ENCODE measurements around the gene PM20D1. TPM values are rescaled to one million over a fixed set of nuclear protein-coding genes. Genes with fewer than 3 reads are reported as not detected.

Gene PM20D1
- total and polyA plus RNA-seq, 2 donors from 2014 or later, result 0.69 to 1.6 TPM

- no peak overlapping the region for H3K27ac ChIP-seq (ENCODE audit: low read depth in 2 of 2, low read length in 2 of 2)
- no peaks in the 10 kb centered on the region for H3K27me3 ChIP-seq (ENCODE audit: control insufficient read depth, insufficient read depth, low read length)
- FAIRE-seq (no peak), DNase-seq (no peak)
- intact Hi-C loops (cut with DNase I), result loop anchor here (5.0 kb wide), 1 partner anchor 184 kb away; no protein-coding TSS in a partner anchor
- H3K4me3 ChIP-seq (ENCODE audit: low read length in 3 of 3), result no peak overlapping the region
- no peaks in the 10 kb centered on the region for H3K4me1 ChIP-seq (ENCODE audit: control insufficient read depth in 2 of 3, insufficient read depth in 2 of 3, low read depth in 1 of 3, low read length in 3 of 3)
- H3K36me3 ChIP-seq (ENCODE audit: control insufficient read depth in 2 of 3, insufficient read depth in 3 of 3, low read length in 3 of 3), result peaks cover 4 to 54% (median 41%) of the 10 kb centered on the region in 3 donors
- no peaks in the 10 kb centered on the region for H3K9me3 ChIP-seq (ENCODE audit: control insufficient read depth in 2 of 3, insufficient read depth in 1 of 3, low read length in 3 of 3)
- TF ChIP-seq, protein P1, sequence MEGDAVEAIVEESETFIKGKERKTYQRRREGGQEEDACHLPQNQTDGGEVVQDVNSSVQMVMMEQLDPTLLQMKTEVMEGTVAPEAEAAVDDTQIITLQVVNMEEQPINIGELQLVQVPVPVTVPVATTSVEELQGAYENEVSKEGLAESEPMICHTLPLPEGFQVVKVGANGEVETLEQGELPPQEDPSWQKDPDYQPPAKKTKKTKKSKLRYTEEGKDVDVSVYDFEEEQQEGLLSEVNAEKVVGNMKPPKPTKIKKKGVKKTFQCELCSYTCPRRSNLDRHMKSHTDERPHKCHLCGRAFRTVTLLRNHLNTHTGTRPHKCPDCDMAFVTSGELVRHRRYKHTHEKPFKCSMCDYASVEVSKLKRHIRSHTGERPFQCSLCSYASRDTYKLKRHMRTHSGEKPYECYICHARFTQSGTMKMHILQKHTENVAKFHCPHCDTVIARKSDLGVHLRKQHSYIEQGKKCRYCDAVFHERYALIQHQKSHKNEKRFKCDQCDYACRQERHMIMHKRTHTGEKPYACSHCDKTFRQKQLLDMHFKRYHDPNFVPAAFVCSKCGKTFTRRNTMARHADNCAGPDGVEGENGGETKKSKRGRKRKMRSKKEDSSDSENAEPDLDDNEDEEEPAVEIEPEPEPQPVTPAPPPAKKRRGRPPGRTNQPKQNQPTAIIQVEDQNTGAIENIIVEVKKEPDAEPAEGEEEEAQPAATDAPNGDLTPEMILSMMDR (IDR thresholded peaks at IDR 0.05; ENCODE audit: borderline replicate concordance, extremely low read depth, insufficient read depth), result no peak
- no peak overlapping the region for H3K9ac ChIP-seq (ENCODE audit: low read length in 3 of 3)
Observed at GRCh38 chr1:205792961-205793673, 56.8 kb downstream of the PM20D1 start.

- Histone ChIP-seq H3K27me3 (ENCODE audit: control insufficient read depth, insufficient read depth, low read length) (no peaks in the 10 kb centered on the region), H3K9ac (ENCODE audit: low read length in 3 of 3) (no peak overlapping the region), H3K4me1 (ENCODE audit: control insufficient read depth in 2 of 3, insufficient read depth in 2 of 3, low read depth in 1 of 3, low read length in 3 of 3) (no peaks in the 10 kb centered on the region), H3K9me3 (ENCODE audit: control insufficient read depth in 2 of 3, insufficient read depth in 1 of 3, low read length in 3 of 3) (no peaks in the 10 kb centered on the region), H3K27ac (ENCODE audit: low read depth in 2 of 2, low read length in 2 of 2) (no peak overlapping the region), H3K36me3 (ENCODE audit: control insufficient read depth in 2 of 3, insufficient read depth in 3 of 3, low read length in 3 of 3) (peaks cover 4 to 47% (median 35%) of the 10 kb centered on the region in 3 donors), H3K4me3 (ENCODE audit: low read length in 3 of 3) (no peak overlapping the region)
- no peak for FAIRE-seq
- TF ChIP-seq, protein P1 (IDR thresholded peaks at IDR 0.05; ENCODE audit: borderline replicate concordance, extremely low read depth, insufficient read depth), result no peak
- intact Hi-C loops (cut with DNase I), result loop anchor here (5.0 kb wide), 1 partner anchor 185 kb away; no protein-coding TSS in a partner anchor
- DNase-seq, result no peak
Observed at GRCh38 chr1:205792481-205792881, 57.5 kb downstream of the PM20D1 start.

GRCh38 chr1:205791568-205792180 is 58.3 kb downstream of the PM20D1 start:
- no peaks in the 10 kb centered on the region for H3K27me3 ChIP-seq (ENCODE audit: control insufficient read depth, insufficient read depth, low read length)
- H3K4me1 ChIP-seq (ENCODE audit: control insufficient read depth in 2 of 3, insufficient read depth in 2 of 3, low read depth in 1 of 3, low read length in 3 of 3), result no peaks in the 10 kb centered on the region
- peaks cover 0 to 39% (median 28%) of the 10 kb centered on the region in 3 donors for H3K36me3 ChIP-seq (ENCODE audit: control insufficient read depth in 2 of 3, insufficient read depth in 3 of 3, low read length in 3 of 3)
- intact Hi-C loops (cut with DNase I), result loop anchor here (5.0 kb wide), 1 partner anchor 186 kb away; no protein-coding TSS in a partner anchor
- H3K9ac ChIP-seq (ENCODE audit: low read length in 3 of 3), result no peak overlapping the region
- FAIRE-seq, result no peak
- no peak overlapping the region for H3K4me3 ChIP-seq (ENCODE audit: low read length in 3 of 3)
- H3K27ac ChIP-seq (ENCODE audit: low read depth in 2 of 2, low read length in 2 of 2), result no peak overlapping the region
- DNase-seq, result peak in 3 of 5 donors; percentile 59 to 82 (median 65)
- TF ChIP-seq, protein P1 (IDR thresholded peaks at IDR 0.05; ENCODE audit: borderline replicate concordance, extremely low read depth, insufficient read depth), result peak; percentile 78
- H3K9me3 ChIP-seq (ENCODE audit: control insufficient read depth in 2 of 3, insufficient read depth in 1 of 3, low read length in 3 of 3), result no peaks in the 10 kb centered on the region

All from kidney (tissue), 14 donors.